ENCODE measurements around the gene ST6GALNAC2.
A peak's percentile ranks its signal among the peaks of the same experiment; 100 is the strongest.

Gene ST6GALNAC2

DNA sequence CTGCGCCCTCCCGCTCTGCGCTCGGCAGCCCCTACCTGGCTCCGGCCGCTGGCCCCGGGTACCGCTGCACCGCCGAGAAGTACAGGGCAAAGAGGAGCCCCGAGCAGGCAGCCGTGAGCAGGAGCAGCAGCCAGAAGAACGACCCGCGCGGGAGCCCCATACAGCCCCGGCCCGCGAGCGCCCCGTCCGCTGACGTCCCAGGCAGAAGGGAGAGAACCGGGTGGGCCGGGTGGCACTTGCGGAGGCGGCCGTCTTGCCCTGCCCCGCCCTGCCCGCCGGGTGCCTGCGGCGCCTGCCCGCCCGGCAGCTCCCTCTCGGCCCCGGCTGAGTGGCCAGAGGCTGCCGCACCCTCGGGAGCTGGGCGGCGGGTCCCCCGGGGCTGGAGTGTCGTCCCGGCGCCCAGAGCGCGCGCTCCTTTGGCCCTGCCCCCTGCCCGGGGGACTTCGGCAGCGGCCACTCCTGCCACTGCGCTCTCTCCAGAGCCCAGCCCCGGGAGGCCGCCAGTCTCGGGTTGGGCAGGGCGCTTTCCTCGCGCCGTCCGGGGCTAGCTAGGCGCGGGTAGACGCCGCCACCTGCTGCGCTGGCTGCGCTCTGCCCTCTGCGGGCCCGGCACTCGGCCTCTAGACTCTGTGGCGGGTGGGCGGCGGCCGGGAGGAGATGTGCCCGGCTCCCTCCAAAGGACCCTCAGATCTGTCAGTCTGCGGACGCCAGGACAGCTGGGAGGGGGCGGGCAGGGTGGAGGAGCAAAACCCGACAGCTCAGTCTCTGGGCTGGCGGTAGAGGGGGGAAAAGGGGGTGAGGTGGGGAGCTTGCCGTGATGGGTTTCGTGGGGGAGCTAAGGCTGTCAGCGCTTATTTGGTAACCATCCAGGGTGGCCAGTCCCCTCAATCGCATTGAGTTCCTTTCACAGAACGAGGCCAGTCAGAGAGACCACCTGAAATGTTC is at the start of gene ST6GALNAC2:
Gene ST6GALNAC2 (minus strand): TSS at position 212 of the 945 bp plus-strand sequence. CDS start 52 bp downstream, at position 160.
- H3K9me3 ChIP-seq (ENCODE audit: control insufficient read depth in 2 of 2, low read length in 2 of 2) = no peaks in the 10 kb centered on the region

DNA sequence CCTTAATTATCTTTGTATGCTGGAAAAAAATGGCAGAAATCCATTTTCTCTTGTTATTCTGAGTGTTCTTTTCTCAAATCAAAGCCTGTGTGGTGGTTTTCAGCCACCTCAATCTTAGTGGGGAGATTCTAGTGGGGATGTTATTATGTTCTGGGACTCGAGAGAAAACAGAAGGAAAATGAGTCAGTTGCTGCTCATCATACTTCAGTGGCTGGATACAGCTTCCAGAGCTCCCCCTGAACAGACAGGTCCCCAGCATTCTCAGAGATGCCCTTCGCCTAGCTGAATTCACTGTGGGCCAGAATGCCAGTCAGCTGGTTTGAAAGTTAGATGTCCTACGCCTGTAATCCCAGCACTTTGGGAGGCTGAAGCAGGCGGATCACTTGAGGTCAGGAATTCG is 49.4 kb upstream of the ST6GALNAC2 start:
- H3K9me3 ChIP-seq (ENCODE audit: control insufficient read depth in 2 of 2, low read length in 2 of 2) = no peaks in the 10 kb centered on the region
- peaks cover 21 to 26% of the 10 kb centered on the region in 2 donors for H3K36me3 ChIP-seq (ENCODE audit: control insufficient read depth in 2 of 2, insufficient read depth in 2 of 2, low read length in 2 of 2)
- H3K4me3 ChIP-seq (ENCODE audit: low read length in 2 of 2) = no peak overlapping the region
- no peak overlapping the region for H3K27ac ChIP-seq (ENCODE audit: low read depth in 2 of 2, low read length in 2 of 2)
- peaks cover 7 to 11% of the 10 kb centered on the region in 2 donors for H3K4me1 ChIP-seq (ENCODE audit: control insufficient read depth in 2 of 2, insufficient read depth in 2 of 2, low read length in 2 of 2)
- no peak overlapping the region for H3K9ac ChIP-seq (ENCODE audit: low read depth in 1 of 2, low read length in 2 of 2)
- H3K27me3 ChIP-seq (ENCODE audit: control insufficient read depth in 2 of 2, insufficient read depth in 2 of 2, low read length in 2 of 2) = no peaks in the 10 kb centered on the region

More for the DNA sequence above, at the start of gene ST6GALNAC2:
- Histone ChIP-seq H3K9ac (ENCODE audit: low read depth in 1 of 2, low read length in 2 of 2) (peak within 1 kb of the TSS; percentile 32 to 59), H3K4me3 (ENCODE audit: low read length in 2 of 2) (peak within 1 kb of the TSS; percentile 70 to 71), H3K27me3 (ENCODE audit: control insufficient read depth in 2 of 2, insufficient read depth in 2 of 2, low read length in 2 of 2) (peaks cover 20 to 29% of the 10 kb centered on the region in 2 donors), H3K4me1 (ENCODE audit: control insufficient read depth in 2 of 2, insufficient read depth in 2 of 2, low read length in 2 of 2) (peaks cover 3 to 11% of the 10 kb centered on the region in 2 donors), H3K27ac (ENCODE audit: low read depth in 2 of 2, low read length in 2 of 2) (peak within 1 kb of the TSS; percentile 23 to 34), H3K36me3 (ENCODE audit: control insufficient read depth in 2 of 2, insufficient read depth in 2 of 2, low read length in 2 of 2) (no peaks in the 10 kb centered on the region)

DNA sequence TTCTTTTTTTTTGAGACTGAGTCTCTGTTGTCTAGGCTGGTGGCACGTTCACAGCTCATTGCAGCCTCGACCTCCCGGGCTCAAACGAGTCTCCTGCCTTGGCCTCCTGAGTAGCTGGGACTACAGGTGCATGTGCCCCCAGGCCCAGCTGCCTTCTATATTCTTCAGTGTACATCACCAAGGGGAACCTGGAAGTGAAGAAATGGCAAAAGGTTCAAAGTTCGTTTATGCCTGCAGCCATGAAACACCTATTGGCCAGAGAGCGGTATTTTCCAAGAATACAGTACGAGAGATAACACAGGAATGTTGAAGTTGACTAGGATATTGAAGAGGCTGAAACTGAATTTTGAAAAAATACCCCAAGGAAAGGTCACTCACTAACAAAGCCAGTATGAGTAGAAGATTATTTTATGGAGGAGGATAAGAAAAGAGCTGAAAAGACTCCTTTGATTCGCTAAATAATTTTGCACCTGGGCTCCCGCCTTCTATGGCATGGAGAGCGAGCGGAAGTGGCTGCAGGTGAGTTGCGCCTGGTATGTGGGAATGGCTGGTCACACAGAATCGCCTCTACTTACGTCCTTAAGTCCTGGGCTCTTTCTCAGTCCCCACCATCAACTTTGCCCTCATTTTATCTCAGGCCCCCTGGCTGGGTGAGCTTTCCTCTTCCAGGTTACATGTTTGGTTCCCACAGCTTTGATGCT is 48.1 kb upstream of the ST6GALNAC2 start:
- Histone ChIP-seq H3K36me3 (ENCODE audit: control insufficient read depth in 2 of 2, insufficient read depth in 2 of 2, low read length in 2 of 2) (peaks cover 28 to 33% of the 10 kb centered on the region in 2 donors), H3K4me3 (ENCODE audit: low read length in 2 of 2) (no peak overlapping the region), H3K9me3 (ENCODE audit: control insufficient read depth in 2 of 2, low read length in 2 of 2) (no peaks in the 10 kb centered on the region), H3K27me3 (ENCODE audit: control insufficient read depth in 2 of 2, insufficient read depth in 2 of 2, low read length in 2 of 2) (no peaks in the 10 kb centered on the region), H3K9ac (ENCODE audit: low read depth in 1 of 2, low read length in 2 of 2) (no peak overlapping the region), H3K27ac (ENCODE audit: low read depth in 2 of 2, low read length in 2 of 2) (no peak overlapping the region), H3K4me1 (ENCODE audit: control insufficient read depth in 2 of 2, insufficient read depth in 2 of 2, low read length in 2 of 2) (peaks cover 5 to 7% of the 10 kb centered on the region in 2 donors)

DNA sequence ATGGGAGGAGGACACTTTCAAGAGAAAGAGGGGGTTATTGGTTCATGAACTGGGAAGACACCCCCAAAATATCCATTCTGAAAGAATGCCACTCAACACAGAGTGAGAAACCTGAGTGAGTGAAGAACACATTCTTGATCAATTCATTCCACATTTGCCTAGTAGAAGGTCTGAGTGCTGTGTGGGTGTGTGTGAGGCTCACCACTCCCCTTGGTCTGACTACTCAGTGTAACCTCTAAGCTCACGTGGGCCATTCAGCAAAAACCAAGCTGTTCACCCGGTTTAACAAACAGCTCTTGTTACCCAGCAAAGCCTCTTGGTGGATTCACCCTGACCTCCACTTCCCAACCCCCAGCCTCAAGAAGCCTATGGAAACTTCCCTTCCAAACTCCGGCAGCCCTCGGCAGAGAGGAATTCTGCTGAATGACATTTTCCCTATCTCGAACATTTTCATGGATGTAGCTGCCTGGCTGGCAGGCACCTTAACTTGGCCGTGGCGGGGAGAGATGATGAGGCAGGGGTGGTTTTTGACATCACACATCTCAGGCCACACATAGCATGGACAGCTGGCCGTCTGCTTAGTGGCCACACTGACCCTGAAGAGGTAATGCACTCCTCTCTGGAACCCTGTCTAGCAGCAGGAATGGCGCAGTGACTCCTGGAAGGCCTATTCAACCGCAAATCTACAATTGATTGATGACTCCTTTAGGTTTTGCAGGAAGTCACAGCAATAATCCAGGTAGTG is 46.3 kb upstream of the ST6GALNAC2 start:
- no peak overlapping the region for H3K27ac ChIP-seq (ENCODE audit: low read depth in 2 of 2, low read length in 2 of 2)

DNA sequence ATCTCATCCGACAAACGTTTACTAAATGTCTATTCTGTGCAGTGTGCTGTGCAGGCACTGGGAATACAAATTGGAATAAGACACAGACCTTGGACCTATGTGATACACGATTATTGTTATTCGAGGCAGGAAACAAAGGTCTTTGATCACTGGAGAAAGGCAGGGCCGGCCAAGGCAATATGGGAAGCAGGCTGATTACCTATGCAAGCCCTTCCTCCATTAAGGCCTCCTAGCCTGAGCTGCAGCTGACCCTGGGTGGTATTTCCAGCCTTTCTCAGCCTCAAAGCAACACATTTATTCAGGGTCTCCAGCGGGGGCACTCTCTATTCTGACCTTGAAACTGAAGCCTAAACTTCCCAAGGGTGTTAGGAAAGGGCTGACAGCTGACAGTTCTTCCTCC is 44.5 kb upstream of the ST6GALNAC2 start:
- Histone ChIP-seq H3K36me3 (ENCODE audit: control insufficient read depth in 2 of 2, insufficient read depth in 2 of 2, low read length in 2 of 2) (peaks cover 45 to 54% of the 10 kb centered on the region in 2 donors), H3K4me1 (ENCODE audit: control insufficient read depth in 2 of 2, insufficient read depth in 2 of 2, low read length in 2 of 2) (peaks cover 2 to 7% of the 10 kb centered on the region in 2 donors), H3K9ac (ENCODE audit: low read depth in 1 of 2, low read length in 2 of 2) (no peak overlapping the region), H3K9me3 (ENCODE audit: control insufficient read depth in 2 of 2, low read length in 2 of 2) (no peaks in the 10 kb centered on the region), H3K4me3 (ENCODE audit: low read length in 2 of 2) (no peak overlapping the region), H3K27me3 (ENCODE audit: control insufficient read depth in 2 of 2, insufficient read depth in 2 of 2, low read length in 2 of 2) (peaks cover 0 to 2% of the 10 kb centered on the region in 2 donors), H3K27ac (ENCODE audit: low read depth in 2 of 2, low read length in 2 of 2) (no peak overlapping the region)

More for the DNA sequence above, 46.3 kb upstream of the ST6GALNAC2 start:
- Histone ChIP-seq H3K36me3 (ENCODE audit: control insufficient read depth in 2 of 2, insufficient read depth in 2 of 2, low read length in 2 of 2) (peaks cover 35 to 42% of the 10 kb centered on the region in 2 donors), H3K9ac (ENCODE audit: low read depth in 1 of 2, low read length in 2 of 2) (no peak overlapping the region), H3K9me3 (ENCODE audit: control insufficient read depth in 2 of 2, low read length in 2 of 2) (no peaks in the 10 kb centered on the region), H3K27me3 (ENCODE audit: control insufficient read depth in 2 of 2, insufficient read depth in 2 of 2, low read length in 2 of 2) (peaks cover 0 to 1% of the 10 kb centered on the region in 2 donors), H3K4me1 (ENCODE audit: control insufficient read depth in 2 of 2, insufficient read depth in 2 of 2, low read length in 2 of 2) (peaks cover 2 to 7% of the 10 kb centered on the region in 2 donors), H3K4me3 (ENCODE audit: low read length in 2 of 2) (no peak overlapping the region)

DNA sequence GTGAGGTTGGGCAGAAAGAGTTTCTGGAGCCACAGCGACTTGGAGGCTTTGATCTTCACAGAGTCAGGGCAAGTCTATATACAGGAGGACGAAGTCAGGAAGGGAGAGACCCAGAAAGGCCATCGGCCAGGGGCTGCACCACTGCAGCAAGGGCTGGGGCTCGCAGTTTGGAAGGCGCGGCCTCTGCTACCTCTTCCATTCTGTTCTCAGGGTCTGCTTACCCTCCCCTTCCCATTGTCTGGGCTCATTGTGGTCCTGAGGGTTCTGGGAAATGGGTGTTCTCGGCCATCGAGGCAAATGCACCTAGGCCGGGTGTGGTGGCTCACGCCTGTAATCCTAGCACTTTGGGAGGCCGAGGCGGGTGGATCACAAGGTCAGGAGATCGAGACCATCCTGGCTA is 41.9 kb upstream of the ST6GALNAC2 start:
- Histone ChIP-seq H3K27ac (ENCODE audit: low read depth in 2 of 2, low read length in 2 of 2) (no peak overlapping the region), H3K27me3 (ENCODE audit: control insufficient read depth in 2 of 2, insufficient read depth in 2 of 2, low read length in 2 of 2) (peaks cover 0 to 2% of the 10 kb centered on the region in 2 donors), H3K9me3 (ENCODE audit: control insufficient read depth in 2 of 2, low read length in 2 of 2) (no peaks in the 10 kb centered on the region), H3K4me3 (ENCODE audit: low read length in 2 of 2) (no peak overlapping the region), H3K36me3 (ENCODE audit: control insufficient read depth in 2 of 2, insufficient read depth in 2 of 2, low read length in 2 of 2) (peaks cover 44 to 52% of the 10 kb centered on the region in 2 donors), H3K9ac (ENCODE audit: low read depth in 1 of 2, low read length in 2 of 2) (no peak overlapping the region), H3K4me1 (ENCODE audit: control insufficient read depth in 2 of 2, insufficient read depth in 2 of 2, low read length in 2 of 2) (peaks cover 0 to 3% of the 10 kb centered on the region in 2 donors)

- Histone ChIP-seq H3K27ac (ENCODE audit: low read depth in 2 of 2, low read length in 2 of 2) (no peak overlapping the region), H3K4me1 (ENCODE audit: control insufficient read depth in 2 of 2, insufficient read depth in 2 of 2, low read length in 2 of 2) (peaks cover 0 to 3% of the 10 kb centered on the region in 2 donors), H3K9ac (ENCODE audit: low read depth in 1 of 2, low read length in 2 of 2) (no peak overlapping the region), H3K4me3 (ENCODE audit: low read length in 2 of 2) (no peak overlapping the region), H3K27me3 (ENCODE audit: control insufficient read depth in 2 of 2, insufficient read depth in 2 of 2, low read length in 2 of 2) (peaks cover 0 to 2% of the 10 kb centered on the region in 2 donors), H3K36me3 (ENCODE audit: control insufficient read depth in 2 of 2, insufficient read depth in 2 of 2, low read length in 2 of 2) (peaks cover 38 to 44% of the 10 kb centered on the region in 2 donors), H3K9me3 (ENCODE audit: control insufficient read depth in 2 of 2, low read length in 2 of 2) (no peaks in the 10 kb centered on the region)
Measured at GRCh38 chr17:76626442-76626841, 40.8 kb upstream of the ST6GALNAC2 start.

GRCh38 chr17:76625496-76625895 is 39.8 kb upstream of the ST6GALNAC2 start:
- peaks cover 0 to 3% of the 10 kb centered on the region in 2 donors for H3K4me1 ChIP-seq (ENCODE audit: control insufficient read depth in 2 of 2, insufficient read depth in 2 of 2, low read length in 2 of 2)
- no peak overlapping the region for H3K9ac ChIP-seq (ENCODE audit: low read depth in 1 of 2, low read length in 2 of 2)
- no peaks in the 10 kb centered on the region for H3K9me3 ChIP-seq (ENCODE audit: control insufficient read depth in 2 of 2, low read length in 2 of 2)
- no peak overlapping the region for H3K4me3 ChIP-seq (ENCODE audit: low read length in 2 of 2)
- H3K27me3 ChIP-seq (ENCODE audit: control insufficient read depth in 2 of 2, insufficient read depth in 2 of 2, low read length in 2 of 2) = peaks cover 0 to 2% of the 10 kb centered on the region in 2 donors
- H3K27ac ChIP-seq (ENCODE audit: low read depth in 2 of 2, low read length in 2 of 2) = no peak overlapping the region
- peaks cover 35 to 44% of the 10 kb centered on the region in 2 donors for H3K36me3 ChIP-seq (ENCODE audit: control insufficient read depth in 2 of 2, insufficient read depth in 2 of 2, low read length in 2 of 2)

DNA sequence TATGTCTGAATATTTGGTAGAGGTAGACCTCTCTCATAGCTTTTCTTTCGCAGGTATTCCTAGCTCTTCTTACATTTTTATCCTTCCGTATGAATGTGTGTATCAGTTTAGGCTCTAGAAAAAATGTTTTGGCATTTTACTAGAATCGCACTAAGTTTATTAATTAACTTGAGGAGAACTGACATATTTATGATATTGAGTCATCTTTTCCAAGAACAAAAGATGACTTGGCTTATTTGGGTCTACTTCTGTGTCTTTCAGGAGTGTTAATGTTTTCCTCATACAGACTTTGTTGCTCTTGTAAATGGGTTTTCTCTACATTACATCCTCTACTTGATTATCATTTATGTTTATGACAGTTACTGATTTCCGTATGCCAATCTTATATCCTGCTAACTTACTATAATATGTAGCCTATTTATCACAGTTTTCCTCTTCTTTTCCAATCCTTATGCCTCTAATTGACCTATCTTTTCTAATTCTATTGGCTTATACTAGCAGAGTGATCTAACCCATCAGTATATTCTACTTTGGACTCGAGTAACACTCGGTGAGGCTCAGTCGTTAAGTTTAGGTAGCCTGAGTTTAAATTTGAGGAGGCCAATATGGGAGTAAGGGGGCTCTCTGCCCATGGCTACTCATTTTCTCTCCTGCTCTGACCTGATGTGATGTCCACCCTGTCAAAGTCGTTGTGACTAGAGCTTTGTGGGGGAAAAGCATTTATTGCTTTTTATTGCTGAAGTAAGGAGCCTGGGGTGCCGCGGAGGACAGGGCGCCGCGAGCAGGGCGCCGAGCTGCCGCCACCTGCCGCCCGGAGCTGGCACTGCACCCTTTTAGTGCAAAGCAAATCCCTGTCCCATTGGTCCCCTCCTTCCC is 37.8 kb upstream of the ST6GALNAC2 start:
- Histone ChIP-seq H3K9me3 (ENCODE audit: control insufficient read depth in 2 of 2, low read length in 2 of 2) (no peaks in the 10 kb centered on the region), H3K27me3 (ENCODE audit: control insufficient read depth in 2 of 2, insufficient read depth in 2 of 2, low read length in 2 of 2) (peaks cover 0 to 2% of the 10 kb centered on the region in 2 donors), H3K4me3 (ENCODE audit: low read length in 2 of 2) (no peak overlapping the region), H3K27ac (ENCODE audit: low read depth in 2 of 2, low read length in 2 of 2) (no peak overlapping the region), H3K9ac (ENCODE audit: low read depth in 1 of 2, low read length in 2 of 2) (no peak overlapping the region), H3K36me3 (ENCODE audit: control insufficient read depth in 2 of 2, insufficient read depth in 2 of 2, low read length in 2 of 2) (peaks cover 25 to 37% of the 10 kb centered on the region in 2 donors), H3K4me1 (ENCODE audit: control insufficient read depth in 2 of 2, insufficient read depth in 2 of 2, low read length in 2 of 2) (peaks cover 0 to 3% of the 10 kb centered on the region in 2 donors)
